Measurements from ENCODE around the gene SLC2A8.

Gene SLC2A8

GRCh38 chr9:127457191-127457878 lies 60.4 kb downstream of the SLC2A8 start:
- no peak for DNase-seq (ENCODE audit: low read depth, low spot score)

All from activated CD4-positive, CD25-positive, alpha-beta regulatory T cell treated with anti-CD3 and anti-CD28 coated beads, Interleukin-2, amount 50 U/mL, for 16 hours (primary cell).